WTC11 (cell line): ENCODE results near the gene DYSF.

Source experiments
- CTCF ChIP-seq: fragments of 200-600 bp; IDR thresholded peaks from 2 replicates; pipeline ENCODE4 v1.8.0; 2022; ENCODE audit warnings: antibody characterized with exemption
- FOXP4 ChIP-seq: sonication (generic); formaldehyde crosslinking; IDR thresholded peaks from 2 replicates; pipeline ENCODE4 v1.8.0; 2022; ENCODE audit warnings: mild to moderate bottlenecking, missing genetic modification reagents
- RELA ChIP-seq: sonication (generic); formaldehyde crosslinking; IDR thresholded peaks from 2 replicates; pipeline ENCODE4 v1.8.1; 2022; ENCODE audit warnings: missing genetic modification reagents, mild to moderate bottlenecking, borderline replicate concordance
- ZBTB43 ChIP-seq: sonication (generic); formaldehyde crosslinking; IDR thresholded peaks from 2 replicates; pipeline ENCODE4 v1.8.1; 2023; ENCODE audit warnings: mild to moderate bottlenecking, missing genetic modification reagents
- ZNF232 ChIP-seq: sonication (generic); formaldehyde crosslinking; IDR thresholded peaks from 2 replicates; pipeline ENCODE4 v1.8.0; 2022; ENCODE audit warnings: mild to moderate bottlenecking, missing genetic modification reagents
- ZNF263 ChIP-seq: sonication (generic); formaldehyde crosslinking; IDR thresholded peaks from 2 replicates; pipeline ENCODE4 v1.8.1; 2022; ENCODE audit warnings: low read depth, mild to moderate bottlenecking, moderate library complexity, missing genetic modification reagents
- TF ChIP-seq, protein P1 (sequence below): sonication (generic); formaldehyde crosslinking; IDR thresholded peaks from 2 replicates; pipeline ENCODE4 v1.8.1; 2022; ENCODE audit warnings: mild to moderate bottlenecking, missing genetic modification reagents, moderate library complexity, borderline replicate concordance

- TF ChIP-seq, protein P1, sequence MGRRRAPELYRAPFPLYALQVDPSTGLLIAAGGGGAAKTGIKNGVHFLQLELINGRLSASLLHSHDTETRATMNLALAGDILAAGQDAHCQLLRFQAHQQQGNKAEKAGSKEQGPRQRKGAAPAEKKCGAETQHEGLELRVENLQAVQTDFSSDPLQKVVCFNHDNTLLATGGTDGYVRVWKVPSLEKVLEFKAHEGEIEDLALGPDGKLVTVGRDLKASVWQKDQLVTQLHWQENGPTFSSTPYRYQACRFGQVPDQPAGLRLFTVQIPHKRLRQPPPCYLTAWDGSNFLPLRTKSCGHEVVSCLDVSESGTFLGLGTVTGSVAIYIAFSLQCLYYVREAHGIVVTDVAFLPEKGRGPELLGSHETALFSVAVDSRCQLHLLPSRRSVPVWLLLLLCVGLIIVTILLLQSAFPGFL = no peak
- TF ChIP-seq ZNF263 (CRISPR knock-in tag) (no peak), ZBTB43 (CRISPR knock-in tag) (no peak), CTCF (no peak), RELA (CRISPR knock-in tag) (no peak), ZNF232 (CRISPR knock-in tag) (no peak), FOXP4 (no peak)
These were observed 234.1 kb downstream of the DYSF start for GRCh38 chr2:71687412-71687811.
